Effector memory CD4-positive, alpha-beta T cell (primary cell): ENCODE measurements around the gene CCDC160.
"Not testable (repeated sequence)": the region's sequence is repeated elsewhere in the genome, so short reads cannot be mapped to it uniquely, and the experiment has no call there.

Experiments
- DNase-seq, 3 donors: peaks; one replicate each; pipeline ENCODE4 v3.0.0-alpha.2; 2020
- H3K27ac ChIP-seq: 2 replicates; pipeline ENCODE4 v1.7.0; 2013; ENCODE audit warnings: mild to moderate bottlenecking, low read length, moderate library complexity; ENCODE audit not compliant: insufficient read depth, poor library complexity, severe bottlenecking
- H3K27me3 ChIP-seq: replicated peaks from 2 replicates; pipeline ENCODE4 v1.7.0; 2013; ENCODE audit warnings: mild to moderate bottlenecking, low read length; ENCODE audit not compliant: insufficient read depth, control insufficient read depth, poor library complexity, severe bottlenecking
- H3K36me3 ChIP-seq: 2 replicates; pipeline ENCODE4 v1.7.0; 2013; ENCODE audit warnings: mild to moderate bottlenecking, low read length, moderate library complexity; ENCODE audit not compliant: control insufficient read depth, insufficient read depth
- H3K4me1 ChIP-seq: 2 replicates; pipeline ENCODE4 v1.7.0; 2013; ENCODE audit warnings: low read length, mild to moderate bottlenecking; ENCODE audit not compliant: control insufficient read depth, insufficient read depth, poor library complexity, severe bottlenecking
- H3K4me3 ChIP-seq: 2 replicates; pipeline ENCODE4 v1.7.0; 2013; ENCODE audit warnings: low read length, low read depth, mild to moderate bottlenecking; ENCODE audit not compliant: insufficient read depth, poor library complexity, severe bottlenecking
- H3K9me3 ChIP-seq: 2 replicates; pipeline ENCODE4 v1.7.0; 2013; ENCODE audit warnings: mild to moderate bottlenecking, low read length, moderate library complexity; ENCODE audit not compliant: control insufficient read depth

The CCDC160 gene

GRCh38 chrX:134285934-134286333 lies 49.0 kb downstream of the CCDC160 start:
- not testable (repeated sequence) for H3K4me3 ChIP-seq, H3K36me3 ChIP-seq, DNase-seq

GRCh38 chrX:134287346-134287745 lies 50.4 kb downstream of the CCDC160 start:
- Histone ChIP-seq H3K27ac (no peak overlapping the region), H3K4me1 (no peaks in the 10 kb centered on the region), H3K27me3 (no peaks in the 10 kb centered on the region), H3K36me3 (no peaks in the 10 kb centered on the region), H3K4me3 (no peak overlapping the region), H3K9me3 (no peaks in the 10 kb centered on the region)
- DNase-seq = no peak

More at GRCh38 chrX:134285934-134286333, 49.0 kb downstream of the CCDC160 start:
- H3K27ac ChIP-seq, H3K9me3 ChIP-seq, H3K27me3 ChIP-seq, H3K4me1 ChIP-seq: not testable (repeated sequence)

GRCh38 chrX:134294548-134294947 lies 57.6 kb downstream of the CCDC160 start:
- DNase-seq = no peak
- no peaks in the 10 kb centered on the region for H3K4me1 ChIP-seq

More at GRCh38 chrX:134294548-134294947, 57.6 kb downstream of the CCDC160 start:
- Histone ChIP-seq H3K27ac (no peak overlapping the region), H3K27me3 (no peaks in the 10 kb centered on the region), H3K9me3 (peaks cover 3% of the 10 kb centered on the region), H3K36me3 (no peaks in the 10 kb centered on the region), H3K4me3 (no peak overlapping the region)
